TTC549 (cell line): ENCODE measurements around the gene ANKS6.

Experiments used
- FAIRE-seq: peaks from 2 replicates; lab custom pipeline; 2012; peaks lifted over from hg19 to GRCh38; lab: Jason Lieb, UNC

ANKS6 gene

GRCh38 chr9:98732091-98732490 lies 64.3 kb downstream of the ANKS6 start:
- no peak for FAIRE-seq

GRCh38 chr9:98730871-98731270 lies 65.5 kb downstream of the ANKS6 start:
- no peak for FAIRE-seq

- FAIRE-seq: no peak
These were observed 67.9 kb downstream of the ANKS6 start for GRCh38 chr9:98728500-98728899.

- FAIRE-seq: no peak
These were observed 68.9 kb downstream of the ANKS6 start for GRCh38 chr9:98727428-98727827.

- FAIRE-seq: no peak
These were observed 69.6 kb downstream of the ANKS6 start for GRCh38 chr9:98726735-98727134.

GRCh38 chr9:98724810-98725530 lies 71.4 kb downstream of the ANKS6 start:
- FAIRE-seq: no peak

DNA sequence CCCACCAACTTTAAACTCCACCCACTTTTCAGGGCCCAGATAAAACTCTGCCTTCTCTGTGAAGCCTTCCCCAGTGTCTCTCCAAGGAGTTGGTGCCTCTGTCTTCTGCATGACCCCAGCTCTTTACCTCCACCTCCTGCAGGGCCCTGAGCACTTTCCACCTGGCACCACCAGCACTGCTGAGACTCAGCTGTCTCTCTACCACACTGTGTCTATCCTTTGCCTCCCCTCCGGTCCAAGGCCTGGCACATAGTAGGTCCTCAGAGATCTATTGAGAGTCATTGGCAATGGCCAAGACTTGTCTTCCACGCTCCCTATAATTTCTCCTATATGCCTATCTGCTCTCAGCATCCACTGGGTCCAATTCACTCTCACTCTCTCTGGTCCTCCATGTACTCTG lies 74.7 kb downstream of the ANKS6 start:
- FAIRE-seq: no peak

DNA sequence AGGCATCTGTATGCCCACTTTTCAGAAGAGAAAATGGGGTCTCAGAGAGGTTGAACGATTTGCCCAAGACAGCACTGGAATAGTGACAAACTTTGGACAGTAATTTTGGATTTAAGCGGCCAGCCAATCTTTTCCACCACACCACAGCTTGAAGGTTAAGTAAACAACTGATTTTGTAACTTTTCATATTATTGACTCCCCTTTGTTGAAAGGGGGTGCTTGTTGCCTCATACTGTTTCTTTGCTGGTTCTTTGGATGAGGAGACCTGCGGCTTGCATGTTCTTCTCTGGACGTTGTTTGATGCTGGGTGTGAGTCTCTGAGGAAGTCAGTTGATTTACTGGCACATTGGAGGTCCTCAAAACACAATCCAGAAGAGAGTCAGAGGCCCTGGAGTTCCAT lies 76.0 kb downstream of the ANKS6 start:
- no peak for FAIRE-seq

- no peak for FAIRE-seq
These were observed 77.3 kb downstream of the ANKS6 start for GRCh38 chr9:98719055-98719454.

DNA sequence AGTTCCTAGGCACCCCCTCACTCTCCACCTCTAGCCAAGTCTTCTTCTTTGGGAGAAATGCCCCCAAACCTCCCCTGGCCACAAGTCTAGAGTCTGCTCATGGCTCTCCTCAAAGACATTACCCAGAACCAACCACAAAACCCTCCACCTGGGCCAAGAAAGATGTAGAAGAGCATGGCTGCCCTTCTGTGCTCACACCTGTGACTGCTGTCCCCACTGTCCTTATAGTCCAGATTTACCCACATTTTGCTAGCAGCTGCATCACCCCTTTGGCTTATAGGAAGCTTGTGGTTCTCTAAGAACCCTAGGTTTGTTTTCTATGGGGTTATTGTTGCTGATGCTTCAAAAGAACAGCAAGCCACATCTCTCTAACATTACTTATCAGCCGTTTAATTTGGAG lies 81.5 kb downstream of the ANKS6 start:
- FAIRE-seq: no peak

GRCh38 chr9:98712987-98713386 lies 83.4 kb downstream of the ANKS6 start:
- FAIRE-seq: no peak

- no peak for FAIRE-seq
These were observed 86.1 kb downstream of the ANKS6 start for GRCh38 chr9:98709968-98710965.

GRCh38 chr9:98708933-98709911 lies 87.1 kb downstream of the ANKS6 start, which contains the start of gene GABBR2:
Gene GABBR2, minus strand, starts transcription at chr9:98708935. Its CDS starts 198 bp downstream, at chr9:98708737.
- FAIRE-seq: no peak

DNA sequence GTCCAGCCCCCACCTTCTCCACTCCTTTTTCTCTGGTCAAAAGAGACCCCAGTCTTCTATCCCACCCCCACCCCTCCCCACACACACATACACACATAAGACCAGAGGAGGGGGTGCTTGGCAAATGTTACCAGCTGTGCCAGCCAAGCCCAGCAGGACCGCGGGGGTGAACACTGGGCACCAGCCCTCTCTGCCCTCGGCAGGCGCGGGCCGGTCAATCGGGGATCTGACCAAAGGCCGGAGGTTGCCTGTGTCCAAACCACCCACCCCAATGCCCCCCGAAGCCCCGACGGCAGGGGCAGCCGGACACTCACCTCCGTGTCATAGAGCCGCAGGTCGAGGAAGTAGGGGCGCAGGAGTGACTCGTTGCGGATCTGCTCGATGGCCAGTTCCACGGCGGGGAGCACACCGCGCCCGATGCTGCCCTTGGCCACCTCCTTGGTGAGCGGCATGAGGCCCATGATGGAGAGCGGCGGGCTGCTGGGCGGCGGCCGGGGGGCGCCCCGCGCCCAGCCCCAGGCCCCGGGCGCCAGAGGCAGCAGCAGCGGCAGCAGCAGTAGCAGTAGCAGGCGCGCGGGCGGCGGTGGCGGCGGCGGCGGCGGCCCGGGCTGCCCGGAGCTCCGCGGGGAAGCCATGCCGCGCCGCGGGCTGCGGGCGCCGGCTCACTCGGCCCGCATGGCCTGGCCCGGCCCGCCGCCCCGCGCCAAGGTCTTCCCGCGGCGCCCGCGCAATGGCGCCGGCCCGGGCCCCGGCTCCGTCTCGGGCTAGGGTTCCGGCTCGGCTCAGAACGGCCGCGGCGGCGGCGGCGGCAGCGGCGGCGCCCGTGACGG lies 88.0 kb downstream of the ANKS6 start:
- no peak for FAIRE-seq

DNA sequence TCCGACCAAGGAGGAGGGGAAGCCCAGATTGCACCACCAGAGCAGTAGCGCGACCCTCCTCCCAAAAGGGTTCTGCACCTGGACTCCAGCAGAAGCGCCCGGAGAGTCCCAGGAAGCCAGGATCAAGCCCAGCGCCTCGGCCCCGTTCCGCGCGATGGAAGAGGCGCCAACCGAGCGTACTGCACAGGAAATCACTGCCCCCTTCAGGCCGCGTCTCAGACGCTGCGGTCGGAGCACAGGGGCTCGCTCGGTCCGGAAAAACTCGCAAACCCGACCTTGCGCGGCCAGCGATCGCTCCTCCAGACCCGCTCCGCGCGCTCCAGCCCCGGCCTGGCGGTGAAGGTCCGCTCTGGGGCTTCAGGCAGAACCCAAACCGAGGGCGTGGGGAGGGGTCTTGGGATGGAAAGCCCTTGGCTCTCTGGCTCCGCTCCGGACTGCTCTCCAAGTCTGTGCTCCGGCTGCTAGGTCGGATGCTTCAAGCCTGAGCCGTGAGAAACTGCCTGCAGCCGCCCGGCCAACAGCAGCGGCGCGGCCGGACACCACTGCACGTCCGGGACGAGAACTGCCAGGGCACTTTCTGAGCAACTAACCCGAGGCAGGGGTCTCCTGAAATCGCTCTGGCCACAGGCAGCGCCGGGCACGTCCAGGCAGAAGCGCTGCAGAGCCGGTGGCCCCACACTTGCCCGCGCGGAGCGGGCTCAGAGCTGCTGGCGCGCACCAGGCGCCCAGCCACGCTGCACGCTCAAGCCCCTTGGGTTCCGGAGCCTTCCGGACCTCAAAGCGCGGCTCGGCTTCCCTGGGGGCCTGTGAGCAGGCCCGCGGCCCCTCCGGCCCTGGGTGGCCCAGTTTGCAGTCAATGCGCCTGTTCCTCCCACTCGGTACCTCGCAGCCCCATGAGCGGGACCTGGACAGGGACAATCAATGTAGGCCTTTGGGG lies 88.9 kb downstream of the ANKS6 start:
- FAIRE-seq: no peak

- no peak for FAIRE-seq
These were observed 89.6 kb downstream of the ANKS6 start for GRCh38 chr9:98706651-98707165.

DNA sequence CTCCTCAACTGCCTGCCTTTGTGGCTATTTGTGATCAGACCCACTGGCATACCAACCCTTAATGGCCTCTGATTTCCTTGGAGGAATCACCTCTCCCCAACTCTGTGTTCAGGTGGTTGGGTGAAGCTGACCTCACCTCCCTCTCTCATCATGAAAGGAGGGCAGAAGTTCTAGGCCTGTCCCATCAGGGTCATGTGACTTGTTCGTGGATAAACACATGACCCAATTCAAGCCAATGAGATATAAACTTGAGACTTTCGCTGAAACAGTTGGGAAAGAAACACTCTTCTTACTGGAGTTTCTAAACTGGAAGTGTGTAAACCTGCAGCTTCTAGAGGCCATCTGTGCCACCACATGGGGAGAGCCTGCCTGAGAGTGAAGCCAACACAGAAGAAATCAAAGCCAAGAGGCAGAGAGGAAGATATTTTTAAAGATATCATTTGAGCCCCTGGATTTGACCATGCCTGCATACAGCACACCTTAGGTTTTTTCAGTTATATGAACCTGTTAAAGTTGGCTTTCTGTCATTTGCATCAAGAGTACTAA lies 93.4 kb downstream of the ANKS6 start:
- no peak for FAIRE-seq

GRCh38 chr9:98702340-98702739 lies 94.0 kb downstream of the ANKS6 start:
- no peak for FAIRE-seq

DNA sequence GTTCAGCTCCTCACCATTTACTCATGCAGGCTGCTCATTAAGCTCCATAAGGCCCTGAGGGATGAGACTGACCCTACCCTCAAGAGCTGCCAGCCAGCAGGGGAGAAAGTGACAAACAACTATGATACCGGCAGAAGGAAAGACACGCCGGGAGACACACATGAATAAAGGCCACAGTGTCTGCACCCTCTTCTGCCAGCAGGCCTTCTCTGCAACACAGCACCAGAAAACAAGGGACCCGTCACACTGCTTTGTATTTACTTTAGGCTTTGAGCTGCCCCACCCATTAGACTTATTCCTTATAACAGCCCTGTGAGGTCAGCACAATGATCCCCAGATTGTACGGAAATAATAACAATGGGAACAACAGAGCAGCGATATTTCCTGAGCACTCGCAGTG lies 94.8 kb downstream of the ANKS6 start:
- FAIRE-seq: no peak
